Ovary (tissue), 3 donors: Measurements from ENCODE around the gene EFHD2.

Experiments used
- POLR2A ChIP-seq: fragments of 450-650 bp; IDR thresholded peaks from one replicate; pipeline ENCODE4 v1.6.1; 2017; ENCODE audit warnings: antibody characterized with exemption, mild to moderate bottlenecking, moderate library complexity
- TF ChIP-seq, protein P1 (sequence below), 3 donors: fragments of 450-650 bp in 2 of 3; fragments of 200-600 bp in 1 of 3; IDR thresholded peaks; one replicate each; pipeline versions ENCODE4 v1.5.1 to v1.8.0; 2016 to 2022; ENCODE audit warnings: antibody characterized with exemption in 3 of 3, mild to moderate bottlenecking in 1 of 3
- donor health status: DM: no; HTN: no; CAD: no.

DNA sequence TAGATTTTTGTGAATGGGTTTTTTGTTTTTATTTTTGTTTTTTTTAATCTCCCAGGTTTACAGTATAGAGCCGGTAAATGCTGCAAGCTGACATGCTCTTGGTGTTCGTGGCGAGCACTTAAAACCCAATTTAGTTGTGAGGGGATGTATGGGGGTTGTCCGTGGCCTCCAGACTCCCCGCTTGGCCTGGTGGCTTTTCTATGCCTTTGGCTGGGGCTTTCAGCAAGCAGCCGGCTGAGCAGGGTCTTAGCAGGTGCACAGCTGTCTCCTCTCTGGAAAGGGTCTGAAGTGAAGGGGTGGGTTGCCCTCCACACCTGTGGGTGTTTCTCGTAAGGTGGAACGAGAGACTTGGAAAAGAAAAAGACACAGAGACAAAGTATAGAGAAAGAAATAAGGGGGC is 31.0 kb upstream of the EFHD2 start:
- TF ChIP-seq, protein P1, sequence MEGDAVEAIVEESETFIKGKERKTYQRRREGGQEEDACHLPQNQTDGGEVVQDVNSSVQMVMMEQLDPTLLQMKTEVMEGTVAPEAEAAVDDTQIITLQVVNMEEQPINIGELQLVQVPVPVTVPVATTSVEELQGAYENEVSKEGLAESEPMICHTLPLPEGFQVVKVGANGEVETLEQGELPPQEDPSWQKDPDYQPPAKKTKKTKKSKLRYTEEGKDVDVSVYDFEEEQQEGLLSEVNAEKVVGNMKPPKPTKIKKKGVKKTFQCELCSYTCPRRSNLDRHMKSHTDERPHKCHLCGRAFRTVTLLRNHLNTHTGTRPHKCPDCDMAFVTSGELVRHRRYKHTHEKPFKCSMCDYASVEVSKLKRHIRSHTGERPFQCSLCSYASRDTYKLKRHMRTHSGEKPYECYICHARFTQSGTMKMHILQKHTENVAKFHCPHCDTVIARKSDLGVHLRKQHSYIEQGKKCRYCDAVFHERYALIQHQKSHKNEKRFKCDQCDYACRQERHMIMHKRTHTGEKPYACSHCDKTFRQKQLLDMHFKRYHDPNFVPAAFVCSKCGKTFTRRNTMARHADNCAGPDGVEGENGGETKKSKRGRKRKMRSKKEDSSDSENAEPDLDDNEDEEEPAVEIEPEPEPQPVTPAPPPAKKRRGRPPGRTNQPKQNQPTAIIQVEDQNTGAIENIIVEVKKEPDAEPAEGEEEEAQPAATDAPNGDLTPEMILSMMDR (IDR thresholded peaks at IDR 0.05) = no peak
- TF ChIP-seq POLR2A = no peak
